ENCODE results near the gene APOBEC3B. TPM values are rescaled to one million over a fixed set of nuclear protein-coding genes. Genes with fewer than 3 reads are reported as not detected.
"Not testable (repeated sequence)": the region's sequence is repeated elsewhere in the genome, so short reads cannot be mapped to it uniquely, and the experiment has no call there.

The APOBEC3B gene
- polyA plus RNA-seq, 1 donor (not counting 4 experiments of a cell fraction or from before 2014, with no cell fraction given), result 3.4 TPM

DNA sequence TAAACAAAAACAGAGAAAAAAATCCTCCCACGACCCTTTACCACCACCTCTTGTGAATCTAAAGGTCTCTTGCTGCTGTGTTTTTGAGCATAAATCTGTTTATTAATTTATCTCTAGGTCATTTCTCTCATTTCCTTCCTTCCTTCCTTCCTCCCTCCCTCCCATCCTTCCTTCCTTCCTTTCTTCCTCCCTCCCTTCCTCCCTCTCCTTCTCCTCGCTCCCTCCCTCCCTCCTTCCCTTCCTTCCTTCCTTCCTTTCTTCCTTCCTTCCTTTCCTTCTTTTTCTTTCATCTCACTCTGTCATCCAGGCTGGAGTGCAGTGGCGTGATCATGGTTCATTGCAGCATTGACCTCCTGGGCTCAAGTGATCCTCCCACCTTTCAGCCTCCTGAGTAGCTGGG is 38.3 kb upstream of the APOBEC3B start:
- H3K27ac ChIP-seq (ENCODE audit: control insufficient read depth, insufficient read depth, low read length), result no peak overlapping the region
- FAIRE-seq, result no peak
- H3K36me3 ChIP-seq (ENCODE audit: control insufficient read depth in 2 of 2, extremely low read depth in 1 of 2, insufficient read depth in 2 of 2, low read length in 2 of 2), result no peaks in the 10 kb centered on the region
- no peaks in the 10 kb centered on the region for H3K9me3 ChIP-seq (ENCODE audit: control insufficient read depth, low read depth, low read length)
- no peak overlapping the region for H3K9ac ChIP-seq (ENCODE audit: control insufficient read depth, extremely low read depth, insufficient read depth, low read length)
- DNase-seq (ENCODE audit: low read depth, low spot score), result no peak
- dilution Hi-C loops (cut with MboI; ENCODE audit: extremely low pct_ligation_motif_present, low sequenced_read_pairs), result no loop called here
- no peaks in the 10 kb centered on the region for H3K4me1 ChIP-seq (ENCODE audit: control insufficient read depth, extremely low read depth, insufficient read depth, low read length)
- H3K4me2 ChIP-seq (ENCODE audit: control insufficient read depth, extremely low read depth, insufficient read depth, low read depth, low read length), result no peak overlapping the region
- H3K79me2 ChIP-seq (ENCODE audit: control insufficient read depth, insufficient read depth, low read length), result no peaks in the 10 kb centered on the region
- TF ChIP-seq, protein P1, sequence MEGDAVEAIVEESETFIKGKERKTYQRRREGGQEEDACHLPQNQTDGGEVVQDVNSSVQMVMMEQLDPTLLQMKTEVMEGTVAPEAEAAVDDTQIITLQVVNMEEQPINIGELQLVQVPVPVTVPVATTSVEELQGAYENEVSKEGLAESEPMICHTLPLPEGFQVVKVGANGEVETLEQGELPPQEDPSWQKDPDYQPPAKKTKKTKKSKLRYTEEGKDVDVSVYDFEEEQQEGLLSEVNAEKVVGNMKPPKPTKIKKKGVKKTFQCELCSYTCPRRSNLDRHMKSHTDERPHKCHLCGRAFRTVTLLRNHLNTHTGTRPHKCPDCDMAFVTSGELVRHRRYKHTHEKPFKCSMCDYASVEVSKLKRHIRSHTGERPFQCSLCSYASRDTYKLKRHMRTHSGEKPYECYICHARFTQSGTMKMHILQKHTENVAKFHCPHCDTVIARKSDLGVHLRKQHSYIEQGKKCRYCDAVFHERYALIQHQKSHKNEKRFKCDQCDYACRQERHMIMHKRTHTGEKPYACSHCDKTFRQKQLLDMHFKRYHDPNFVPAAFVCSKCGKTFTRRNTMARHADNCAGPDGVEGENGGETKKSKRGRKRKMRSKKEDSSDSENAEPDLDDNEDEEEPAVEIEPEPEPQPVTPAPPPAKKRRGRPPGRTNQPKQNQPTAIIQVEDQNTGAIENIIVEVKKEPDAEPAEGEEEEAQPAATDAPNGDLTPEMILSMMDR (optimal IDR thresholded peaks at IDR 0.05 in 1 of 3, IDR thresholded peaks at IDR 0.05 in 1 of 3, conservative IDR thresholded peaks at IDR 0.05 in 1 of 3; ENCODE audit: extremely low read depth in 1 of 3, insufficient read depth in 2 of 3, low read length in 3 of 3), result no peak
- no peak for TF ChIP-seq EZH2 (IDR thresholded peaks at IDR 0.05; ENCODE audit: low read length)
- H4K20me1 ChIP-seq (ENCODE audit: control insufficient read depth, extremely low read depth, insufficient read depth, low read length), result no peaks in the 10 kb centered on the region
- no peak overlapping the region for H3K4me3 ChIP-seq (ENCODE audit: control insufficient read depth in 2 of 3, extremely low read depth in 1 of 3, insufficient read depth in 2 of 3, low read depth in 1 of 3, low read length in 3 of 3)
- H2AFZ ChIP-seq (ENCODE audit: control insufficient read depth, low read length), result no peak overlapping the region
- H3K9me1 ChIP-seq (ENCODE audit: control insufficient read depth, extremely low read depth, insufficient read depth, low read length), result no peaks in the 10 kb centered on the region
- H3K27me3 ChIP-seq (ENCODE audit: control insufficient read depth, extremely low read depth, insufficient read depth, low read length), result peaks cover 28% of the 10 kb centered on the region

DNA sequence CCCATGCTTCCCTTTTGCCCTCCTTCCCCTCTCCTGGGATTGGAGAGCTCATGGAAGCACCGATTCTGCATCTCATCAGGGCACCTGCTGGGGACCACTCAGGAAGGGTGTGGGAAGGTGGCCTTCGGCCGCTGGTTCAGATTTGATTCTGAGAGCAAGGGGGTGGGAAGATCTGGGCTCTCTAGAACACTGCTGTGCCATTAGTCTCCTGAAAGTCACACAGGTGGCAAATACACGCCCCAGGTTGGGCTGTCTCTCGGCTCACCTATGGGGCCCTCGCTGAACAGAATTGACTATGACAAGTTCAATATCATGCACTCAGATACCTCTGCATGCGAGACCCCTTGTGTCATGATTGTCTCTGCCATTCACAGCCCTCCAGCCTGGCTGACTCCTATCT is 37.5 kb upstream of the APOBEC3B start:
- Histone ChIP-seq H3K4me2 (ENCODE audit: control insufficient read depth, extremely low read depth, insufficient read depth, low read depth, low read length) (no peak overlapping the region), H3K9me3 (ENCODE audit: control insufficient read depth, low read depth, low read length) (no peaks in the 10 kb centered on the region), H3K9ac (ENCODE audit: control insufficient read depth, extremely low read depth, insufficient read depth, low read length) (no peak overlapping the region), H3K4me3 (ENCODE audit: control insufficient read depth in 2 of 3, extremely low read depth in 1 of 3, insufficient read depth in 2 of 3, low read depth in 1 of 3, low read length in 3 of 3) (no peak overlapping the region), H3K36me3 (ENCODE audit: control insufficient read depth in 2 of 2, extremely low read depth in 1 of 2, insufficient read depth in 2 of 2, low read length in 2 of 2) (no peaks in the 10 kb centered on the region), H3K27ac (ENCODE audit: control insufficient read depth, insufficient read depth, low read length) (no peak overlapping the region), H3K79me2 (ENCODE audit: control insufficient read depth, insufficient read depth, low read length) (no peaks in the 10 kb centered on the region), H2AFZ (ENCODE audit: control insufficient read depth, low read length) (no peak overlapping the region), H3K4me1 (ENCODE audit: control insufficient read depth, extremely low read depth, insufficient read depth, low read length) (no peaks in the 10 kb centered on the region), H4K20me1 (ENCODE audit: control insufficient read depth, extremely low read depth, insufficient read depth, low read length) (no peaks in the 10 kb centered on the region), H3K9me1 (ENCODE audit: control insufficient read depth, extremely low read depth, insufficient read depth, low read length) (no peaks in the 10 kb centered on the region), H3K27me3 (ENCODE audit: control insufficient read depth, extremely low read depth, insufficient read depth, low read length) (peaks cover 28% of the 10 kb centered on the region)
- DNase-seq (ENCODE audit: low read depth, low spot score) (no peak), FAIRE-seq (no peak)
- dilution Hi-C loops (cut with MboI; ENCODE audit: extremely low pct_ligation_motif_present, low sequenced_read_pairs), result no loop called here
- TF ChIP-seq EZH2 (IDR thresholded peaks at IDR 0.05; ENCODE audit: low read length), result no peak
- TF ChIP-seq, protein P1 (optimal IDR thresholded peaks at IDR 0.05 in 1 of 3, IDR thresholded peaks at IDR 0.05 in 1 of 3, conservative IDR thresholded peaks at IDR 0.05 in 1 of 3; ENCODE audit: extremely low read depth in 1 of 3, insufficient read depth in 2 of 3, low read length in 3 of 3), result no peak

DNA sequence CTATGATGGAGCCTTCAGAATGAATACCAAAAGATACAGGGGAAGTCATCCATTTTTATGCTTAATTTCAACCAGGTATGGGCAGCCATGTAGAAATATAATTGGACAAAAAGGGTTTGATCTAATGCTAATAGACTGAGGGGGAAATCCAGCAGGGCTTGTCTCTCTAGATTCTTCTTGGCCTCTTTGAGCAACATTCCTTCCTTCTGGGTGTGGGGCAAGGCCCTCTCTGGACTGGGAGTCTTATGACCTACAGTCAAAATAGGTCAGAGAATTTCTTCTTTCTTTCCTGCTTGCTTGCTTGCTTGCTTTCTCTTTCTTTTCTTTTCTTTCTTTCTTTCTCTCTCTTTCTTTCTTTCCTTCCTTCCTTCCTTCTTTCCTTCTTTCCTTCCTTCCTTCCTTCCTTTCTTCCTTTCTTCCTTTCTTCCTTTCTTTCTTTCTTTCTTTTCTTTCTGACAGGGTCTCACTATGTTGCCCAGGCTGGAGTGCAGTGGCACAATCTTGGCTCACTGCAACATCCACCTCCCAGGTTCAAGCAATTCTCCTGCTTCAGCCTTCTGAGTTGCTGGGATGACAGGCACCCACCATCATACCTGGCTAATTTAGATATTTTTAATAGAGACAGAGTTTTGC is 36.3 kb upstream of the APOBEC3B start:
- H3K9me1 ChIP-seq (ENCODE audit: control insufficient read depth, extremely low read depth, insufficient read depth, low read length); H3K9ac ChIP-seq (ENCODE audit: control insufficient read depth, extremely low read depth, insufficient read depth, low read length); dilution Hi-C loops (cut with MboI; ENCODE audit: extremely low pct_ligation_motif_present, low sequenced_read_pairs); H2AFZ ChIP-seq (ENCODE audit: control insufficient read depth, low read length); H3K79me2 ChIP-seq (ENCODE audit: control insufficient read depth, insufficient read depth, low read length); H3K4me1 ChIP-seq (ENCODE audit: control insufficient read depth, extremely low read depth, insufficient read depth, low read length); H3K36me3 ChIP-seq (ENCODE audit: control insufficient read depth in 2 of 2, extremely low read depth in 1 of 2, insufficient read depth in 2 of 2, low read length in 2 of 2); H3K4me2 ChIP-seq (ENCODE audit: control insufficient read depth, extremely low read depth, insufficient read depth, low read depth, low read length); H3K4me3 ChIP-seq (ENCODE audit: control insufficient read depth in 2 of 3, extremely low read depth in 1 of 3, insufficient read depth in 2 of 3, low read depth in 1 of 3, low read length in 3 of 3); H3K9me3 ChIP-seq (ENCODE audit: control insufficient read depth, low read depth, low read length); DNase-seq (ENCODE audit: low read depth, low spot score); H4K20me1 ChIP-seq (ENCODE audit: control insufficient read depth, extremely low read depth, insufficient read depth, low read length); FAIRE-seq; H3K27ac ChIP-seq (ENCODE audit: control insufficient read depth, insufficient read depth, low read length): not testable (repeated sequence)
- H3K27me3 ChIP-seq (ENCODE audit: control insufficient read depth, extremely low read depth, insufficient read depth, low read length), result peaks cover 29% of the 10 kb centered on the region

Data from keratinocyte (primary cell).